Hematopoietic multipotent progenitor cell (in vitro differentiated cells): Measurements from ENCODE around the gene USP21. TPM values are rescaled to one million over a fixed set of nuclear protein-coding genes. Genes with fewer than 3 reads are reported as not detected.
A peak's percentile ranks its signal among the peaks of the same experiment; 100 is the strongest.
"Not testable (repeated sequence)": the region's sequence is repeated elsewhere in the genome, so short reads cannot be mapped to it uniquely, and the experiment has no call there.

ENCODE experiments used
- DNase-seq, 3 donors: peaks; one replicate each; pipeline ENCODE4 v3.0.0-alpha.2; 2011 to 2015; ENCODE audit warnings: low read depth in 2 of 3, low spot score in 2 of 3
- total RNA-seq: library from RNA; depleted of rRNA; stranded (reverse); fragments of >200 nt; gene quantifications from one replicate; pipeline ENCODE4 v1.2.3, GENCODE V29; 2012

Gene USP21, protein sequence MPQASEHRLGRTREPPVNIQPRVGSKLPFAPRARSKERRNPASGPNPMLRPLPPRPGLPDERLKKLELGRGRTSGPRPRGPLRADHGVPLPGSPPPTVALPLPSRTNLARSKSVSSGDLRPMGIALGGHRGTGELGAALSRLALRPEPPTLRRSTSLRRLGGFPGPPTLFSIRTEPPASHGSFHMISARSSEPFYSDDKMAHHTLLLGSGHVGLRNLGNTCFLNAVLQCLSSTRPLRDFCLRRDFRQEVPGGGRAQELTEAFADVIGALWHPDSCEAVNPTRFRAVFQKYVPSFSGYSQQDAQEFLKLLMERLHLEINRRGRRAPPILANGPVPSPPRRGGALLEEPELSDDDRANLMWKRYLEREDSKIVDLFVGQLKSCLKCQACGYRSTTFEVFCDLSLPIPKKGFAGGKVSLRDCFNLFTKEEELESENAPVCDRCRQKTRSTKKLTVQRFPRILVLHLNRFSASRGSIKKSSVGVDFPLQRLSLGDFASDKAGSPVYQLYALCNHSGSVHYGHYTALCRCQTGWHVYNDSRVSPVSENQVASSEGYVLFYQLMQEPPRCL
- 21.8 TPM for total RNA-seq

- peak; percentile 76 to 94 (median 90) for DNase-seq
Measured at GRCh38 chr1:161159087-161159912, at the start of gene USP21. TSS of gene USP21 (plus strand) at chr1:161159500. CDS start at chr1:161160641, 1,141 bp downstream.

GRCh38 chr1:161111117-161111516 is 48.2 kb upstream of the USP21 start:
- DNase-seq: no peak

GRCh38 chr1:161111527-161111926 is 47.8 kb upstream of the USP21 start:
- no peak for DNase-seq

GRCh38 chr1:161113915-161114314 is 45.4 kb upstream of the USP21 start:
- DNase-seq: no peak

DNA sequence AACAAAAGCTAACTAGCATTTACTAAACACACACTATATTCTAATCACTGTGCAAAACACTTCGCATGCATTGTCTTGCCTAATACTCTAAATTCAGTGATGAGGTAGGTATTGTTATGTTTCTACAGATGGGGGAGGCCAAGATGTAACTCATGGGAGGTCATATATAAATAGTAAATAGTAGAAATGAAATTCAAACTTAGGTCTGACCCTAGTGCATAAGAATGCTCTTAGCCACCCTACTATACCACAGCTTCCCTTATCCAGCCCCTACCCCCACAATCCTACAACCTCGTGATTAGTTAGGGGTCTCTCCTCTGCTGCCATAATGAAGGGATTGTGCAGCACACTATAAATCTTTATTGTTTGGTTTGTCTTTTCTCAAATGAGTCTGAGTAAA is 44.7 kb upstream of the USP21 start:
- no peak for DNase-seq

DNA sequence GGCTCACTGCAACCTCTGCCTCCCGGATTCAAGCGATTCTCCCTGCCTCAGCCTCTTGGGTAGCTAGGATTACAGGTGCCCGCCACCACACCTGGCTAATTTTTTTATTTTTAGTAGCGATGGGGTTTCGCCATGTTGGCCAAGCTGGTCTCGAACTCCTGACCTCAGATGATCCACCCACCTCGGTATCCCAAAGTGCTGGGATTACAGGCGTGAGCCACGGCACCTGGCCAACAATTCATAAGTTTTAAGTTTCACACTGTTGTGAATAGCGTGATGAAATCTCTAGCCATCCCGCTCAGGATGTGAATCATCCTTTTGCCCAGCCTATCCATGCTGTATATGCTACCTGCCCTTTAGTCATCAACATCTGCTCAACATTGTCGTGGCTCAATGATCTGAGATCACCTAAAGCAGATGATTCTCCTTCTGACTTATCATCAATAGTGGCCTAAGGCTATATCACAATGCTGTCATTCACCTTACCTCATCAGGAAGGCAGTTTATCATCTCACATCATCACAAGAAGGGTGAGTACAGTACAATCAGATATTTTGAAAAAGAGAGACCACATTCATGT is 44.1 kb upstream of the USP21 start:
- DNase-seq: no peak

GRCh38 chr1:161115961-161116360 is 43.3 kb upstream of the USP21 start:
- DNase-seq: not testable (repeated sequence)

DNA sequence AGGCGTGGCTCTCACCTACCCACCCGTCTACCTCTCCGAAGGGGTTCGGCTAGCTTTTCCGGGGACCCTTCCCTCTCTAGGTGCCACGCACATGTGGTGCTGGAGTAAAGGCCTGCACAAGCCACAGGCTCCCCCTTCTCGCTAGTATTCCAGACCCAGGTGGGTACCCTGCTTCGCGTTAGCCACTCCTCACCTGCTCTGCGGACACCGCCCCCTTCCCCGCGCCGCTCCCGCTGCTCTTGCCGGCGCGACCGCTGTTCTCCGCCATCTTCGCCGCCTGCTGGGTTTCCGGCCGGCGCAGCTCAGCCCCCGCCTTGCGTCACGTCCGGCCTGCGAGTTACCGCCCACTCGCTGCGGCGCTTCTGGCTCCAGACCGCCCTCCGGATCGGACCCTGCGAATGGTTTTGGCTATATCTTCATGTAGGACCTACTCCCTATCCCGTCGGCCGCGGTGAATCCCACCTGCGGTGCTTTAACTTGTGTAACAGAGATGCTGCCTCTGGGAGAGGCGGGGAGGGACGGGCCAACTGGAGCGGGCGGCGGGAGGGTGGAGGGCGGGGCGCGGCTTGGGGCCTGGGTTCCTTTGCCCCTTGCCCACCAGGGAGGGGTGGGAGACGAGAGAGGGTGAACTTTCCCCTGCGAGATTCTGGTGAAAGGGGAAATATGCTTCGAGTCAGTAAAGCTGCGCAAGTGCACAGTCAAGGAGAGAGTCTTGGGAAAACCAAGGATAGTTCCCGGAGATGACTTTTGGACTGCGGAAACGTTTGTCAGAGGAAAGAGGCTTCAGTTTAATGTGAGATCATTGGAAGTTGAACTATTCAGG is 41.3 kb upstream of the USP21 start, which contains the start of the genes NIT1 and PFDN2:
Gene NIT1, plus strand, starts transcription at position 347 of the 823 bp plus-strand sequence. Its CDS starts 72 bp downstream, at position 419.
Gene PFDN2, minus strand, starts transcription at position 279 of the 823 bp plus-strand sequence. Its CDS starts 11 bp downstream, at position 268.
- peak; percentile 70 to 88 (median 84) for DNase-seq

- peak; percentile 35 to 63 (median 61) for DNase-seq
Measured at GRCh38 chr1:161119092-161119903, 40.0 kb upstream of the USP21 start.

GRCh38 chr1:161121042-161121650 is 38.2 kb upstream of the USP21 start:
- DNase-seq: no peak

DNA sequence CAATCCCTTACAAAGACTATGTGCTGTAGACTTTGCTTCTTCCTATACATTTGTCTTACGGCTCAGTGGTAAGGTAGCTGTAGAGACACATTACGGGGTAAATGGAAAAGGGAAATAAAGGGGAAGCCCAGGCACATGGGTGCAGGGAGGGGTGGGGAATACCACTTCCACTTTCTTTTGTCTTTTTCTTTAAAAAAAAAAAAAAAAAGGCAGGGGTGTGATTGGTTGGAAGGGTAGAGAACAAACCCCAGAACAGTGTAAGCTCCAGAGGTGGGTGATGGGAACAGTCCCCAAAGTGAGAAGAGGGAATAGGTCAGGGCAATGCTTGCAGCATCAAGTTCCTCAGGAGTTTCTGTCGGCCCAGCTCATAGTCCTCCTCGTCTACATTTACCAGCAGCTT is 37.5 kb upstream of the USP21 start:
- DNase-seq: peak in 2 of 3 donors; percentile 31 to 52

- no peak for DNase-seq
Measured at GRCh38 chr1:161122967-161123366, 36.3 kb upstream of the USP21 start.

GRCh38 chr1:161127649-161128048 is 31.7 kb upstream of the USP21 start:
- no peak for DNase-seq

DNA sequence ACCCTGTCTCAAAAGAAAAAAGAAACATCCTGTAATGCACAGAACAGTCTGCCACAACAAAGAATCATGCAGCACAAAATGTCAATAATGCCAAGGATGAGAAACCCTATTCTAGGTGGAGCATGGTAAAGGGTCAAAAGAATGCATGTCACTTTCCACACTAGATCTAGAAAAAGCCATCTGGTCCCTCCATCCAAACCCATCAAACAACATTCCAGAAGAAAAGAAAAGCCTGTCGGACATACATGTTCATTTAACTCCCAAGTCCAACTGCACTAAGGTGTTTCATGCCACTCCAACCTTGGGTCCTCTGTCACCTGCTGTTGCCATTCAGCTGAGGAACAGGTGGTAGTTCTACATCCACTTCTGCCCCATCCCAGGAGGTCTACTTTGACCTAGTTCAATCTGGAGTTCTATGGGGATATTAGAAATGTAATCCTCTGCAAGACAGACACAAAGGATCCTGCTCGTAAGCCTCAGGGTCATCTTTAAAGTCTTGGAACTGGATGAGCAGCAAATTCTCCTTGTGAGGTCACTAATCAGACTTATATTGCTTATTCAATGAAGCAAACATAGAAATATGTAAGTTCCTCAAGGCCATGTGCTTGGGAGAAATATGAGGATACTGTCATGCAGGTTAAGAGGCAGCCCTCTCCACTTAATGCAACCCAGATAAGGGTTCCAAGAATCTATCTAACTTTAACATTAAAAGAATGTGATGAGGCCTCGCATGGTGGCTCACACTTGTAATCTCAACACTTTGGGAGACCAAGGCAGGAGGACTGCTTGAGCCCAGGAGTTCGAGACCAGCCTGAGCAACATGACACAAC is 30.5 kb upstream of the USP21 start:
- no peak for DNase-seq

- DNase-seq: no peak
Measured at GRCh38 chr1:161130266-161130665, 29.0 kb upstream of the USP21 start.

- DNase-seq: no peak
Measured at GRCh38 chr1:161131523-161132409, 27.5 kb upstream of the USP21 start.
